A549 treated with Mapracorat at 1 μM for 4 hours (cell line): ENCODE data around the gene CRYBA2. TPM values are rescaled to one million over a fixed set of nuclear protein-coding genes. Genes with fewer than 3 reads are reported as not detected.

Source experiments
- total RNA-seq: library from RNA; stranded (reverse); fragments of 200-300 nt; extraction: Qiagen RNA extraction; gene quantifications from 5 replicates; pipeline ENCODE4 v1.2.3, GENCODE V29; 2022

The CRYBA2 gene, protein sequence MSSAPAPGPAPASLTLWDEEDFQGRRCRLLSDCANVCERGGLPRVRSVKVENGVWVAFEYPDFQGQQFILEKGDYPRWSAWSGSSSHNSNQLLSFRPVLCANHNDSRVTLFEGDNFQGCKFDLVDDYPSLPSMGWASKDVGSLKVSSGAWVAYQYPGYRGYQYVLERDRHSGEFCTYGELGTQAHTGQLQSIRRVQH
- total RNA-seq: not detected in 5 replicates

GRCh38 chr2:218993345-218994315 lies at the start of gene CRYBA2:
TSS of gene CRYBA2 (minus strand) at chr2:218993422. CDS start at chr2:218993176, 246 bp downstream.

GRCh38 chr2:219041252-219041651 lies 48.0 kb upstream of the CRYBA2 start, which contains the start of gene CFAP65:
TSS of gene CFAP65 (minus strand) at chr2:219041516. CDS start at chr2:219039048, 2,468 bp downstream.

DNA sequence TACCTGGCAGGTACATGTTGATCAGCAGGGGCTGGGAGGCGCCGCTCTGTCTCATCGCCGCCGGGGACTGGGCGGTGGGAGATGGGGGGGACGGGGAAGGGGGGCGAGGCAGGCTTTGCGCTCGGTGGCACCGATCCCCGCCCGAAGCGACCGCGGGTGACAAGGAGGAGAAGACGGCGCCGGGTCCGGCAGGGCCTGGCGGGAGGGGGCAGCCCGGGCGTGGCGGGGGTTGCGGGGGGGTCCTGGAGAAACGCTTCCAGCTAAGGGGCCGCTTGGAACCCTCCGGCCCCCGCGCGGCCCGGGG lies 8.2 kb downstream of the CRYBA2 start, which contains the start of gene FEV:
Gene FEV, minus strand, starts transcription at position 164 of the 304 bp plus-strand sequence. Its CDS starts 109 bp downstream, at position 55.

DNA sequence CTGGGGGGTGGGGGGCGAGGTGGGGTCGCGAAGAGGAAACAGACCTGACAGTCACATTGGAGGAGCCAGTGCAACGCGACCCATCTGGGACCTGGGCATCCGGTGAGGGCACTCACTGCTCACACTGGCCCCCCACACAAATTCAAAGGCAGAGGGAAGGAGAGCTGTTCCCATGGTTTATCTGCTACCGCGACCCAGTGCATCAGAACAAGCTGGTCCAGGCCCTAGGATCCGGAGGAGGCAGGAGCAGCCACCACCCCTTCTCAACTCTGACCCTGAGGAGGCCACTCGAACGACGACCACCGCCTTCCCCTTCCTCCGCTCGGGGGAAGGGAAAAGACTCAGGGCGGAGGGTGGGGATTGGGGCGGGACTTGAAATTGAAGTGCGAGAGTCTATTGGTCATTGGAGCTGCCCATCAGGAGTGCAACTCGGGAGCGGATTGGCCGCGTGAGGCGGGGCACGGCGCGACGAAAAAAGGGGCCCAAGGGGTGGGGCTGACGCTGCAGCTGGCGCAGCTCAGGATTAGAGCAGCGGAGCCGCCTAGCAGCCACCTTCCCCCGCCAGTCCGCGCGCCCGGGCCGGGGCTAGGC lies 34.0 kb downstream of the CRYBA2 start, which contains the start of gene CDK5R2:
Gene CDK5R2, plus strand, starts transcription at position 526 of the 591 bp plus-strand sequence. CDS start 155 bp downstream, outside the sequence.

Other genes starting within 250 kb of the CRYBA2 start
- 0.14 to 0.16 TPM (median 0.15 TPM) in 3 of 5 replicates, not detected in the others for gene CYP27A1, start 211.3 kb downstream of the CRYBA2 start, total RNA-seq
- not detected in 5 replicates for gene PRKAG3, start 161.6 kb downstream of the CRYBA2 start, total RNA-seq
- gene WNT6, start 133.6 kb downstream of the CRYBA2 start, total RNA-seq: 0.12 to 0.29 TPM (median 0.19 TPM) in 5 replicates
- 0.10 to 0.16 TPM (median 0.12 TPM) in 4 of 5 replicates, not detected in the other for gene WNT10A, start 112.6 kb downstream of the CRYBA2 start, total RNA-seq
- 3.4 to 6.2 TPM (median 4.7 TPM) in 5 replicates for gene CDK5R2, start 33.8 kb downstream of the CRYBA2 start, total RNA-seq
- gene FEV, start 8.2 kb downstream of the CRYBA2 start, total RNA-seq: not detected in 5 replicates
- gene CFAP65, start 48.1 kb upstream of the CRYBA2 start, total RNA-seq: 0.12 to 0.48 TPM (median 0.29 TPM) in 5 replicates
- gene IHH, start 67.5 kb upstream of the CRYBA2 start, total RNA-seq: 0.30 to 0.89 TPM (median 0.53 TPM) in 5 replicates
- 15.0 to 17.9 TPM (median 17.1 TPM) in 5 replicates for gene NHEJ1, start 167.4 kb upstream of the CRYBA2 start, total RNA-seq
- 0.59 to 1.1 TPM (median 0.86 TPM) in 5 replicates for gene SLC23A3, start 176.6 kb upstream of the CRYBA2 start, total RNA-seq
- 37.5 to 49.4 TPM (median 49.0 TPM) in 5 replicates for gene CNPPD1, start 183.5 kb upstream of the CRYBA2 start, total RNA-seq
- 58.9 to 86.5 TPM (median 84.0 TPM) in 5 replicates for gene RETREG2, start 184.9 kb upstream of the CRYBA2 start, total RNA-seq
- 17.4 to 22.2 TPM (median 21.2 TPM) in 5 replicates for gene ZFAND2B, start 213.4 kb upstream of the CRYBA2 start, total RNA-seq
- 20.0 to 39.6 TPM (median 30.0 TPM) in 5 replicates for gene ABCB6, start 225.5 kb upstream of the CRYBA2 start, total RNA-seq
- 38.4 to 49.5 TPM (median 43.9 TPM) in 5 replicates for gene ATG9A, start 236.2 kb upstream of the CRYBA2 start, total RNA-seq
- 13.6 to 19.8 TPM (median 16.9 TPM) in 5 replicates for gene ANKZF1, start 236.4 kb upstream of the CRYBA2 start, total RNA-seq